ENCODE results near the gene ARHGAP1. TPM values are rescaled to one million over a fixed set of nuclear protein-coding genes. Genes with fewer than 3 reads are reported as not detected.

The ARHGAP1 gene
- total and polyA plus RNA-seq, 2 of the 4 experiments (the other 2 are of a cell fraction) = 46.6 to 78.8 TPM

DNA sequence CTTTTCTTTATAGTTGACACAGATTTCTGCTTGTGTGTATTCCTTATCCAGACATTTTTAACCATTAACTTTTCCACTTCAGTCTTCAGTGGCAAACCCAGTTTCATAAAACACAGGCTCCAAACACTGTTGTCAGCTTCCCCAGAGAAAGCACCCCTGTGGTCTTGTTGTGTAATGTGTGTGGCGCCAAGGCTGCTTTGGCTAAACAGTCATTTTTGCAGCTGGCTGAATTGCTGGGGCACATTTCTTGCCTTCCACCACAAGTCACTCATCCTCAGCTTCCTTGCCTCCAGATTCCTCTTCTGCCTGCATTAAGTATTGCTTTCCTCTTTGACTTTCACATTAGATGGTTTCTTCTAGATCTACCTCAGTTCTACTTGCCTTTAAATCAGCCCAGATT is 40.5 kb downstream of the ARHGAP1 start:
- no CpG with 5 or more reads among the region's 1 CpG for WGBS, 2 experiments (ENCODE audit: extremely low coverage in 2 of 2, insufficient read length in 1 of 2)
- ATAC-seq (ENCODE audit: low read depth) (peak; percentile 58), DNase-seq (peak; percentile 84)
- dilution Hi-C loops (cut with HindIII; ENCODE audit: low sequenced_read_pairs, unreplicated experiment) = no loop called here
- ChIA-PET CTCF (interaction anchor here (1.4 kb wide), 2 partner anchors 9 to 11 kb away, joined by 4 to 6 read pairs; no protein-coding TSS in a partner anchor), POLR2A (ENCODE audit: unreplicated experiment) (no interaction called here)
- Histone ChIP-seq H4K8ac (ENCODE audit: low read depth in 2 of 2, low read length in 2 of 2) (no peak overlapping the region), H2BK5ac (ENCODE audit: low read depth, low read length, poor library complexity, severe bottlenecking) (peak overlapping the region; percentile 45), H2BK120ac (ENCODE audit: low read depth, low read length) (no peak overlapping the region), H3K27ac (ENCODE audit: insufficient read depth, low read length) (no peak overlapping the region), H2AK5ac (ENCODE audit: low read depth, low read length) (no peak overlapping the region), H4K91ac (ENCODE audit: insufficient read depth, low read depth, low read length) (no peak overlapping the region), H3K36me3 (ENCODE audit: control insufficient read depth, insufficient read depth, low read length) (peaks cover 31% of the 10 kb centered on the region), H3K4me1 (ENCODE audit: control insufficient read depth, insufficient read depth, low read length) (peaks cover 12% of the 10 kb centered on the region), H3K4ac (ENCODE audit: low read depth, low read length) (no peak overlapping the region), H3K4me3 (ENCODE audit: insufficient read depth, low read depth, low read length) (no peak overlapping the region), H3K9me1 (ENCODE audit: insufficient read depth, low read length) (peaks cover 8% of the 10 kb centered on the region; the same call in 1 of the 2 replicates), H3K9me3 (ENCODE audit: control insufficient read depth, insufficient read depth, low read length) (no peaks in the 10 kb centered on the region), H4K20me1 (ENCODE audit: insufficient read depth, low read length) (no peaks in the 10 kb centered on the region), H3K9ac (ENCODE audit: low read depth, low read length) (no peak overlapping the region), H3K4me2 (ENCODE audit: low read depth, low read length) (no peak overlapping the region), H2AFZ (replicated peaks; ENCODE audit: low read length, poor library complexity) (no peak overlapping the region), H3K18ac (ENCODE audit: low read depth, low read length) (no peak overlapping the region), H3K56ac (ENCODE audit: extremely low read depth, insufficient read depth, low read length) (no peak overlapping the region), H3K27me3 (ENCODE audit: control insufficient read depth, insufficient read depth, low read length) (no peaks in the 10 kb centered on the region), H3K14ac (replicated peaks; ENCODE audit: low read depth, low read length) (no peak overlapping the region), H4K5ac (ENCODE audit: low read depth, low read length) (no peak overlapping the region), H3K23ac (ENCODE audit: low read depth, low read length) (no peak overlapping the region), H2BK15ac (ENCODE audit: low read depth, low read length) (no peak overlapping the region), H2BK20ac (ENCODE audit: low read depth, low read length) (no peak overlapping the region), H3K79me1 (ENCODE audit: low read depth in 1 of 2, low read length in 2 of 2) (peaks cover 0 to 4% of the 10 kb centered on the region in 2 experiments; a peak in 1 of 4 replicates), H2AK9ac (replicated peaks; ENCODE audit: low read depth, low read length, poor library complexity) (no peak overlapping the region)
- no TSS peak for BruUV-seq (replicated peaks)
- TF ChIP-seq POLR2A (IDR thresholded peaks at IDR 0.05; ENCODE audit: low read depth, low read length) (no peak), NFE2L2 (IDR thresholded peaks at IDR 0.05; ENCODE audit: low read depth, low read length) (no peak), CEBPB (IDR thresholded peaks at IDR 0.05; ENCODE audit: low read depth, low read length) (peak; percentile 75)
- intact Hi-C loops (cut with micrococcal nuclease) = no loop called here
- in situ Hi-C loops (cut with MboI; ENCODE audit: low sequenced_read_pairs) = no loop called here
